Epithelial cell of esophagus (primary cell): ENCODE results near the gene C12orf43.

Source experiments
- DNase-seq: peaks from one replicate; pipeline ENCODE4 v3.0.0; 2010; ENCODE audit warnings: low read depth
- H3K4me3 ChIP-seq: 2 replicates; pipeline ENCODE4 v1.5.1; 2011; ENCODE audit warnings: mild to moderate bottlenecking, low read length, control low read depth
- TF ChIP-seq, protein P1 (sequence below): IDR thresholded peaks from 2 replicates; pipeline ENCODE4 v1.5.1; 2011; ENCODE audit warnings: low read depth, mild to moderate bottlenecking, low read length, control low read depth, inconsistent platforms; ENCODE audit not compliant: insufficient read depth; ENCODE audit errors: missing control alignments

C12orf43 gene

DNA sequence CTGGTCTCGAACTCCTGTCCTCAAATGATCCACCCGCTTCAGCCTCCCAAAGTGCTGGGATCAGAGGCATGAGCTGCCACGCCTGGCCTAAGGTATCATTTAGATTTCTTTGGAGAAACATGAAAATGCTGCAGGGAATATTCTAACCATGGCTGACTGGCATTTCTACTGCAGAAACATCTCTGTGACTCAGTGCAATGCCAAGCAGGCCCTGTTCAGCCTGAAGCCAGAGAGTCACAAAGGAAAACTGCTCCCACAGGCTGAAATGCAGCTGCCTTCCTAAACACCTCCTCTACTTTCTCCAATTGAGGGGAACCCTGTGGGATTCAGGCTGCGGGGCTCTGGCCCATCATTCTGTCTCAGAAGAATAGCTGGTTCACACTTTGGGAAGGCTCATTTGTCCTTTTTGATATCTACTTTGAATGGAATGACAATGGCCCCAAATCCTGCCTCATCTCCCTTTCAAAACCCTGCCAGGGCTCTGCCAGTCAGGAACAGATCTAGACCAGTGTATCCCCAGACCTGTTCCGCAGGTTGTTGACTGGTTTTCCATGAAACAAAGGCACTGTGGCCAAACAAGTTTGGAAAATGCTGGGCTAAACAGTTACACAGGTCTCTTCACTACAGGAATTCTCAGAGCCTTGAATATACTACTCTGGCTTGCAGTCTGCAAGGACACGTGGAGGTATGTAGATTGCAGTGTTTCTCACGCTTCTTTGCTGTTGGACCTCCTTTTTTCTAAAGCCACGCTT lies 7.8 kb downstream of the C12orf43 start:
- peak; percentile 79 for DNase-seq
- H3K4me3 ChIP-seq: no peak overlapping the region
- TF ChIP-seq, protein P1, sequence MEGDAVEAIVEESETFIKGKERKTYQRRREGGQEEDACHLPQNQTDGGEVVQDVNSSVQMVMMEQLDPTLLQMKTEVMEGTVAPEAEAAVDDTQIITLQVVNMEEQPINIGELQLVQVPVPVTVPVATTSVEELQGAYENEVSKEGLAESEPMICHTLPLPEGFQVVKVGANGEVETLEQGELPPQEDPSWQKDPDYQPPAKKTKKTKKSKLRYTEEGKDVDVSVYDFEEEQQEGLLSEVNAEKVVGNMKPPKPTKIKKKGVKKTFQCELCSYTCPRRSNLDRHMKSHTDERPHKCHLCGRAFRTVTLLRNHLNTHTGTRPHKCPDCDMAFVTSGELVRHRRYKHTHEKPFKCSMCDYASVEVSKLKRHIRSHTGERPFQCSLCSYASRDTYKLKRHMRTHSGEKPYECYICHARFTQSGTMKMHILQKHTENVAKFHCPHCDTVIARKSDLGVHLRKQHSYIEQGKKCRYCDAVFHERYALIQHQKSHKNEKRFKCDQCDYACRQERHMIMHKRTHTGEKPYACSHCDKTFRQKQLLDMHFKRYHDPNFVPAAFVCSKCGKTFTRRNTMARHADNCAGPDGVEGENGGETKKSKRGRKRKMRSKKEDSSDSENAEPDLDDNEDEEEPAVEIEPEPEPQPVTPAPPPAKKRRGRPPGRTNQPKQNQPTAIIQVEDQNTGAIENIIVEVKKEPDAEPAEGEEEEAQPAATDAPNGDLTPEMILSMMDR: no peak

DNA sequence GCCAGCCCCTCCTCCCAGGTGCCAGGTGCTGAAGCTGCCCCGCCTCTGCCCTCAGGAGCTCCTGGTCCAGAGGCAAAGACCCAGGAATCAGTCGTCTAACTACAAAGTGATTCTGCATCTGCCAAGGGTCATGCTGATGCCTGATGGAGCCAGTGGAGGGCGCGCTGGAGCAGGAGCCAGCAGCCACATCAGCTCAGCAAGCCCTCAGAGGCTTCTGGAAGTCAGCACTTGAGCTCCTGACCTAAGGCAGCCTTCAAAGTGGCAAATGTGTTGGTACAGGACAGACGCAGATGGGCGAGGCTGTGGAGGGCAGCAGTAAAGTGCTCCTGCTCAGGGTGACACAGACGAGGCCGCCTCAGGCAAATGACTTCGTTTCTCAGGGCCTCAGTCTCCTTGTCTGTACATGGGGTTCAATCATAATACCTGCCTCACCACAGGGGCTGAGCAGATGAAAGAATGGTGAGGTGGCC lies 10.9 kb downstream of the C12orf43 start:
- TF ChIP-seq, protein P1: peak; percentile 72
- DNase-seq: peak; percentile 59
- no peak overlapping the region for H3K4me3 ChIP-seq

DNA sequence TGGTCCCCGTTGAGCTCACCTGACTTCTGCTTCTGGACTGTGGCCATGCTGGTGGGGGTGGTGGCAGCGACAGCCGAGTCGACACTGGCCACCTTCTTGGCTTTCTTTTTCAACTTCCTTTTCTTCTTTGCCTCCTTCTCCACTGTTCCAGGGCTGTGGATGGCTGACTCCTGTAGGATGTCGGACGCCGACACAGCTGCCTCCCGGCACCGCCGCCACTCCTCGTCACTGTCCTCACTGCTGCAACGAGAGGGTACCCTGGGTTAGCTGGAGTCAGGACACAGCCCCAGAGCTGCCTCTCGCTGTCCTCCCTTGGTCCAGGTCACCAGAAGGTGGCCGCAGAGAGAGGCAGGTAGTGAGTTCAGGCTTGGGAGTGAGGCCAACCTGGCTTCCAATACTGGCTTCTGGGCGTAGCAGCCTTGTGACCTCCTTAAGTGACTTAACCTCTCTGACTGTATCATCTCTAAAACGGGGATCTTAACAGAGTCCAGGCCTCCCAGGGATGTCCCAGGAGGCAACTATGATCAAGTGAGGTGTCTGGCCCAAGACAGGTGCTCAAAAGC lies 12.0 kb downstream of the C12orf43 start:
- no peak for DNase-seq
- TF ChIP-seq, protein P1: no peak
- H3K4me3 ChIP-seq: no peak overlapping the region

DNA sequence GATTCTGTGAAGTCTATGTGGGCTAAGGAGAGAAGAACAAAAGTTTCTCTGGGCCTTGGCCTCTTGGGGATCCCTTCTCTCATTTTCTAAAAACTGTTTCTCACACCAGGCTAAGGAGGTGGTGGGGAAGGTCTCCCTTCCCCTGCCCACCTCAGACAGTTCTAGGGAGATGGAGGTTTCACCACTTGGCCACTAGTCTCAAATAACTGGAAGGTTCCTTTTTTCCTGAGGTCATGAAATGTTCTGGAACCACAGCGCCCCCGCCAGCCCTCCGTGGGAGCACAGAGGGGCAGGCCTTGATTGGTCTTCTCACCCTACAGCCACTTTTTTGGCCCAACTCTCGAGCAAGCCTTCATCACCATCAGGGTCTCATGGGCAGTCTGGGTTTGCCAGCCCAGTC lies 12.6 kb downstream of the C12orf43 start:
- no peak overlapping the region for H3K4me3 ChIP-seq

DNA sequence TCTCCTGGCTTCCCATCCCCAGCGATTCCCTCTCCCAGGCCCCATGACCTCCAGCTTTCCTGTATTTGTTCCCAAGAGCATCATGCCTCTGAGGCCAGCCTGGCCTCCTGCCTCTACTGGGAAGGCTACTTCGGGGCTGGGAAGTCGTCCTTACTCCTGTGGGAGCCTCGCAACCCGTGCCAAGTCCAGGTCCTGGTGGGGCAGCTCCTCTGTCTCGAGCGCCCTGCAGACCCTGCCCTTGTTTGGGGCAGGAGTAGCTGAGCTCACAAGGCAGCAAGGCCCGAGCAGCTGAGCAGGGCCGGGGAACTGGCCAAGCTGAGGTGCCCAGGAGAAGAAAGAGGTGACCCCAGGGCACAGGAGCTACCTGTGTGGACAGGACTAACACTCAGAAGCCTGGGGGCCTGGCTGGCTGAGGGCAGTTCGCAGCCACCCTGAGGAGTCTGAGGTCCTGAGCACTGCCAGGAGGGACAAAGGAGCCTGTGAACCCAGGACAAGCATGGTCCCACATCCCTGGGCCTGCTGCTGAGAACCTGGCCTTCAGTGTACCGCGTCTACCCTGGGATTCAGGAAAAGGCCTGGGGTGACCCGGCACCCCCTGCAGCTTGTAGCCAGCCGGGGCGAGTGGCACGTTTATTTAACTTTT lies 14.3 kb downstream of the C12orf43 start:
- no peak overlapping the region for H3K4me3 ChIP-seq
- DNase-seq: no peak
- TF ChIP-seq, protein P1: no peak

More for the DNA sequence above, 12.6 kb downstream of the C12orf43 start:
- DNase-seq: no peak
- TF ChIP-seq, protein P1: no peak

DNA sequence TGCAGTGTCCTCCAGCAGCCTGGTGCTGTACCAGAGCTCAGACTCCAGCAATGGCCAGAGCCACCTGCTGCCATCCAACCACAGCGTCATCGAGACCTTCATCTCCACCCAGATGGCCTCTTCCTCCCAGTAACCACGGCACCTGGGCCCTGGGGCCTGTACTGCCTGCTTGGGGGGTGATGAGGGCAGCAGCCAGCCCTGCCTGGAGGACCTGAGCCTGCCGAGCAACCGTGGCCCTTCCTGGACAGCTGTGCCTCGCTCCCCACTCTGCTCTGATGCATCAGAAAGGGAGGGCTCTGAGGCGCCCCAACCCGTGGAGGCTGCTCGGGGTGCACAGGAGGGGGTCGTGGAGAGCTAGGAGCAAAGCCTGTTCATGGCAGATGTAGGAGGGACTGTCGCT lies 15.2 kb downstream of the C12orf43 start:
- TF ChIP-seq, protein P1: no peak
- H3K4me3 ChIP-seq: no peak overlapping the region
- no peak for DNase-seq

DNA sequence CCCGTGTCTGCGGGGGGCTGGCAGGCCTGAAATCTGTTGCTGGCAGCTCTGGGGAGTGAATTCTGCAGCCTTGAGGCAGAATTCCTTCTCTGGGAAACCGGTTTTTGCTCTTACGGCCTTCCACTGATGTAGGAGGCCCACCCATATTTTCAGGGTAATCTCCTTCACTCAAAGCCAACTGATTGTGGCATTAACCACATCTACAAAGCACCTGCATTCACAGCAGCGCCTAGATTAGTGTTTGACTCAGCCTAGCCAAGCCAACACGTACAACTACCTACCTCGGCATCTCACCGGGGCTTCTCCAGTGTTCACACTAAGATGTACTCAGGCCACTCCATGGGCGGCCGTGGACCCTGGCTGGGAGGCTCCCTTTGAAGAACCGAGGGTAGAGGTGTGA lies 15.8 kb downstream of the C12orf43 start:
- TF ChIP-seq, protein P1: no peak
- no peak for DNase-seq
- no peak overlapping the region for H3K4me3 ChIP-seq
